HEK293 (cell line): ENCODE data around the gene RABGEF1.

Experiments
- CTCF ChIA-PET: fragments of 350-600 bp; formaldehyde crosslinking; extraction: SDS; loops from one replicate; lab custom pipeline; 2021; ENCODE audit warnings: antibody characterized with exemption; lab: Yijun Ruan, JAX
- POLR2A ChIA-PET: fragments of 300-600 bp; formaldehyde crosslinking; extraction: SDS; loops from one replicate; lab custom pipeline; 2020; ENCODE audit warnings: antibody characterized with exemption, inconsistent platforms; lab: Yijun Ruan, JAX
- H3K27ac ChIP-seq: fragments of 200-500 bp; sonication (Bioruptor generic); 2 replicates; pipeline ENCODE4 v1.5.1; 2014; ENCODE audit warnings: low read depth, low read length, control low read depth, inconsistent platforms; ENCODE audit errors: extremely low read depth
- H3K36me3 ChIP-seq, 2 experiments: fragments of 200-500 bp in 1 of 2; sonication (Bioruptor generic) in 1 of 2; 1 replicate in 1 of 2; 2 replicates in 1 of 2; pipeline ENCODE4 v1.5.1; 2014 to 2017; ENCODE audit warnings: inconsistent platforms in 2 of 2, low read length in 2 of 2; ENCODE audit not compliant: control insufficient read depth in 2 of 2, insufficient read depth in 1 of 2
- H3K4me1 ChIP-seq: fragments of 200-500 bp; sonication (Bioruptor generic); 2 replicates; pipeline ENCODE4 v1.5.1; 2014; ENCODE audit warnings: mild to moderate bottlenecking, low read length, inconsistent platforms; ENCODE audit not compliant: control insufficient read depth, insufficient read depth
- H3K4me3 ChIP-seq: 2 replicates; pipeline ENCODE4 v1.5.1; 2011; ENCODE audit warnings: low read depth, mild to moderate bottlenecking, control low read depth, low read length, moderate library complexity
- H3K9me3 ChIP-seq: fragments of 200-500 bp; sonication (Bioruptor generic); 2 replicates; pipeline ENCODE4 v1.5.1; 2014; ENCODE audit warnings: low read depth, low read length, inconsistent platforms; ENCODE audit not compliant: control insufficient read depth, insufficient read depth
- MYNN ChIP-seq: fragments of 450-650 bp; formaldehyde crosslinking; IDR thresholded peaks from 2 replicates; pipeline ENCODE4 v1.5.1; 2016; ENCODE audit warnings: missing biosample characterization, missing genetic modification characterization, borderline replicate concordance
- ZNF133 ChIP-seq: fragments of 450-650 bp; formaldehyde crosslinking; IDR thresholded peaks from 2 replicates; pipeline ENCODE4 v1.5.1; 2016; ENCODE audit warnings: missing biosample characterization, missing genetic modification characterization
- ZNF138 ChIP-seq: fragments of 450-650 bp; formaldehyde crosslinking; IDR thresholded peaks from 2 replicates; pipeline ENCODE4 v1.5.1; 2016; ENCODE audit warnings: missing biosample characterization, missing genetic modification characterization, borderline replicate concordance
- ZNF24 ChIP-seq: fragments of 450-650 bp; formaldehyde crosslinking; IDR thresholded peaks from 2 replicates; pipeline ENCODE4 v1.5.1; 2016; ENCODE audit warnings: missing biosample characterization, missing genetic modification characterization
- ZNF266 ChIP-seq: fragments of 450-650 bp; formaldehyde crosslinking; IDR thresholded peaks from 2 replicates; pipeline ENCODE4 v1.5.1; 2016; ENCODE audit warnings: missing biosample characterization, missing genetic modification characterization, low read depth
- ZNF324 ChIP-seq: fragments of 450-650 bp; formaldehyde crosslinking; IDR thresholded peaks from 2 replicates; pipeline ENCODE4 v1.5.1; 2016; ENCODE audit warnings: missing biosample characterization, missing genetic modification characterization
- ZNF341 ChIP-seq: fragments of 450-650 bp; formaldehyde crosslinking; IDR thresholded peaks from 2 replicates; pipeline ENCODE4; 2016; ENCODE audit warnings: low read depth, missing biosample characterization, missing genetic modification characterization
- ZNF354C ChIP-seq: fragments of 450-650 bp; formaldehyde crosslinking; IDR thresholded peaks from 2 replicates; pipeline ENCODE4 v1.5.1; 2016; ENCODE audit warnings: missing biosample characterization, missing genetic modification characterization, low read depth, borderline replicate concordance
- TF ChIP-seq, protein P1 (sequence below): fragments of 450-650 bp; formaldehyde crosslinking; conservative IDR thresholded peaks from 2 replicates; pipeline ENCODE4 v1.5.1; 2016; ENCODE audit warnings: low read depth, missing biosample characterization, missing genetic modification characterization
- TF ChIP-seq, protein P2 (sequence below): fragments of 450-650 bp; formaldehyde crosslinking; IDR thresholded peaks from 2 replicates; pipeline ENCODE4 v1.5.1; 2016; ENCODE audit warnings: missing biosample characterization, missing genetic modification characterization
- TF ChIP-seq, protein P3 (sequence below): fragments of 450-650 bp; formaldehyde crosslinking; IDR thresholded peaks from 2 replicates; pipeline ENCODE4 v1.5.1; 2016; ENCODE audit warnings: missing biosample characterization, missing genetic modification characterization, borderline replicate concordance
- TF ChIP-seq, protein P4 (sequence below): fragments of 450-650 bp; formaldehyde crosslinking; IDR thresholded peaks from 2 replicates; pipeline ENCODE4 v1.5.1; 2016; ENCODE audit warnings: missing biosample characterization, missing genetic modification characterization
- TF ChIP-seq, protein P5 (sequence below): fragments of 450-650 bp; formaldehyde crosslinking; IDR thresholded peaks from 2 replicates; pipeline ENCODE4 v1.5.1; 2016; ENCODE audit warnings: missing biosample characterization, missing genetic modification characterization, borderline replicate concordance
- TF ChIP-seq, protein P6 (sequence below): fragments of 450-650 bp; formaldehyde crosslinking; IDR thresholded peaks from 2 replicates; pipeline ENCODE4 v1.5.1; 2016; ENCODE audit warnings: missing biosample characterization, missing genetic modification characterization
- TF ChIP-seq, protein P7 (sequence below): fragments of 450-650 bp; formaldehyde crosslinking; IDR thresholded peaks from 2 replicates; pipeline ENCODE4 v1.5.1; 2016; ENCODE audit warnings: missing biosample characterization, missing genetic modification characterization

RABGEF1 gene

DNA sequence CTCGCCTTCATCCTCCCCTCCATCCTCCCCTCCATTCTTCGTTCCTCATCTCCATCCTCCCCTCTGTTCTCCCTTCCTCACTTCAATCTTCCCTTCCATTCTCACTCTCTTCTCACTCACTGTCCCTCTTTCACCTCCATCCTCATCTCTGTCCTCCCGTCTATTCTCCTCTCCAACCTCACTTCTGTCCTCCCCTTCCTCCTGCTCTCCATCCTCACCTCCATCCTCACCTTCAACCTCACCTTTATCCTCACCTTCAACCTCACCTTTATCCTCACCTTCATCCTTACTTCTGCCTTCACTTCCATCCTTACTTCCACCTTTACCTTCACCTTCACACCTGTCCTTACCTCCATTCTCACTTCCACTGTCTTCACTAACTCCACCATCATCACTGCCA, 11.3 kb upstream of the RABGEF1 start (continued):
- TF ChIP-seq ZNF24 (tag by site-specific recombination) (no peak), ZNF354C (tag by site-specific recombination) (no peak), ZNF341 (tag by site-specific recombination) (no peak), MYNN (tag by site-specific recombination) (no peak)
- TF ChIP-seq, protein P1, sequence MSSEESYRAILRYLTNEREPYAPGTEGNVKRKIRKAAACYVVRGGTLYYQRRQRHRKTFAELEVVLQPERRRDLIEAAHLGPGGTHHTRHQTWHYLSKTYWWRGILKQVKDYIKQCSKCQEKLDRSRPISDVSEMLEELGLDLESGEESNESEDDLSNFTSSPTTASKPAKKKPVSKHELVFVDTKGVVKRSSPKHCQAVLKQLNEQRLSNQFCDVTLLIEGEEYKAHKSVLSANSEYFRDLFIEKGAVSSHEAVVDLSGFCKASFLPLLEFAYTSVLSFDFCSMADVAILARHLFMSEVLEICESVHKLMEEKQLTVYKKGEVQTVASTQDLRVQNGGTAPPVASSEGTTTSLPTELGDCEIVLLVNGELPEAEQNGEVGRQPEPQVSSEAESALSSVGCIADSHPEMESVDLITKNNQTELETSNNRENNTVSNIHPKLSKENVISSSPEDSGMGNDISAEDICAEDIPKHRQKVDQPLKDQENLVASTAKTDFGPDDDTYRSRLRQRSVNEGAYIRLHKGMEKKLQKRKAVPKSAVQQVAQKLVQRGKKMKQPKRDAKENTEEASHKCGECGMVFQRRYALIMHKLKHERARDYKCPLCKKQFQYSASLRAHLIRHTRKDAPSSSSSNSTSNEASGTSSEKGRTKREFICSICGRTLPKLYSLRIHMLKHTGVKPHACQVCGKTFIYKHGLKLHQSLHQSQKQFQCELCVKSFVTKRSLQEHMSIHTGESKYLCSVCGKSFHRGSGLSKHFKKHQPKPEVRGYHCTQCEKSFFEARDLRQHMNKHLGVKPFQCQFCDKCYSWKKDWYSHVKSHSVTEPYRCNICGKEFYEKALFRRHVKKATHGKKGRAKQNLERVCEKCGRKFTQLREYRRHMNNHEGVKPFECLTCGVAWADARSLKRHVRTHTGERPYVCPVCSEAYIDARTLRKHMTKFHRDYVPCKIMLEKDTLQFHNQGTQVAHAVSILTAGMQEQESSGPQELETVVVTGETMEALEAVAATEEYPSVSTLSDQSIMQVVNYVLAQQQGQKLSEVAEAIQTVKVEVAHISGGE (tag by site-specific recombination): no peak
- TF ChIP-seq, all 188 proteins: peak for 5

DNA sequence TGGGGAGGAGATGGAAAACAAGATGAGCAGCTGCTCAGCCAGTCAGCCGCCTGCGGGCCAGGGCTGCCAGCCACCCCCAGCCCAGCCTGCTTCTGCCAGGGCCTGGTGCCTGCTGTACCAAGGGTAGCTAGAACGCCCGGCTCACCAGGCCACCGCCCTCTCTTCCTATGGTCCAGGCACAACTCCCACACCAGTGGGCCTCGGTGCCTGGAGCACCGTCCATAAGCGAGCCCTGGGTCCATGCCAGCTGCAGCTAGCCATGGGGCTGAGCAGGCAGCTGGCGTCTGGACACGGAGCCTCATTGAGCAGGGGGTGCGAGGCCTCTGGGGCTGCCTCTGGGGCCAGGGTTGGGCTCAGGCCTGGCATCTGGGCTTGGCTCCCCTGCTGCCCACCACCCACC, 8.5 kb upstream of the RABGEF1 start:
- ChIA-PET POLR2A (interaction anchor here (2.0 kb wide), 1 partner anchor 8 kb away, joined by 7 read pairs; the partner anchor contains the start of gene RABGEF1), CTCF (no interaction called here)
- H3K36me3 ChIP-seq: peaks cover 0 to 11% of the 10 kb centered on the region in 2 experiments; a peak in 2 of 3 replicates
- TF ChIP-seq, protein P2, sequence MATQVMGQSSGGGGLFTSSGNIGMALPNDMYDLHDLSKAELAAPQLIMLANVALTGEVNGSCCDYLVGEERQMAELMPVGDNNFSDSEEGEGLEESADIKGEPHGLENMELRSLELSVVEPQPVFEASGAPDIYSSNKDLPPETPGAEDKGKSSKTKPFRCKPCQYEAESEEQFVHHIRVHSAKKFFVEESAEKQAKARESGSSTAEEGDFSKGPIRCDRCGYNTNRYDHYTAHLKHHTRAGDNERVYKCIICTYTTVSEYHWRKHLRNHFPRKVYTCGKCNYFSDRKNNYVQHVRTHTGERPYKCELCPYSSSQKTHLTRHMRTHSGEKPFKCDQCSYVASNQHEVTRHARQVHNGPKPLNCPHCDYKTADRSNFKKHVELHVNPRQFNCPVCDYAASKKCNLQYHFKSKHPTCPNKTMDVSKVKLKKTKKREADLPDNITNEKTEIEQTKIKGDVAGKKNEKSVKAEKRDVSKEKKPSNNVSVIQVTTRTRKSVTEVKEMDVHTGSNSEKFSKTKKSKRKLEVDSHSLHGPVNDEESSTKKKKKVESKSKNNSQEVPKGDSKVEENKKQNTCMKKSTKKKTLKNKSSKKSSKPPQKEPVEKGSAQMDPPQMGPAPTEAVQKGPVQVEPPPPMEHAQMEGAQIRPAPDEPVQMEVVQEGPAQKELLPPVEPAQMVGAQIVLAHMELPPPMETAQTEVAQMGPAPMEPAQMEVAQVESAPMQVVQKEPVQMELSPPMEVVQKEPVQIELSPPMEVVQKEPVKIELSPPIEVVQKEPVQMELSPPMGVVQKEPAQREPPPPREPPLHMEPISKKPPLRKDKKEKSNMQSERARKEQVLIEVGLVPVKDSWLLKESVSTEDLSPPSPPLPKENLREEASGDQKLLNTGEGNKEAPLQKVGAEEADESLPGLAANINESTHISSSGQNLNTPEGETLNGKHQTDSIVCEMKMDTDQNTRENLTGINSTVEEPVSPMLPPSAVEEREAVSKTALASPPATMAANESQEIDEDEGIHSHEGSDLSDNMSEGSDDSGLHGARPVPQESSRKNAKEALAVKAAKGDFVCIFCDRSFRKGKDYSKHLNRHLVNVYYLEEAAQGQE (tag by site-specific recombination): no peak
- TF ChIP-seq ZNF266 (tag by site-specific recombination) (no peak), ZNF133 (tag by site-specific recombination) (no peak), ZNF324 (no peak), ZNF138 (no peak)
- TF ChIP-seq, protein P3, sequence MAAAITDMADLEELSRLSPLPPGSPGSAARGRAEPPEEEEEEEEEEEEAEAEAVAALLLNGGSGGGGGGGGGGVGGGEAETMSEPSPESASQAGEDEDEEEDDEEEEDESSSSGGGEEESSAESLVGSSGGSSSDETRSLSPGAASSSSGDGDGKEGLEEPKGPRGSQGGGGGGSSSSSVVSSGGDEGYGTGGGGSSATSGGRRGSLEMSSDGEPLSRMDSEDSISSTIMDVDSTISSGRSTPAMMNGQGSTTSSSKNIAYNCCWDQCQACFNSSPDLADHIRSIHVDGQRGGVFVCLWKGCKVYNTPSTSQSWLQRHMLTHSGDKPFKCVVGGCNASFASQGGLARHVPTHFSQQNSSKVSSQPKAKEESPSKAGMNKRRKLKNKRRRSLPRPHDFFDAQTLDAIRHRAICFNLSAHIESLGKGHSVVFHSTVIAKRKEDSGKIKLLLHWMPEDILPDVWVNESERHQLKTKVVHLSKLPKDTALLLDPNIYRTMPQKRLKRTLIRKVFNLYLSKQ: no peak
- TF ChIP-seq, protein P4, sequence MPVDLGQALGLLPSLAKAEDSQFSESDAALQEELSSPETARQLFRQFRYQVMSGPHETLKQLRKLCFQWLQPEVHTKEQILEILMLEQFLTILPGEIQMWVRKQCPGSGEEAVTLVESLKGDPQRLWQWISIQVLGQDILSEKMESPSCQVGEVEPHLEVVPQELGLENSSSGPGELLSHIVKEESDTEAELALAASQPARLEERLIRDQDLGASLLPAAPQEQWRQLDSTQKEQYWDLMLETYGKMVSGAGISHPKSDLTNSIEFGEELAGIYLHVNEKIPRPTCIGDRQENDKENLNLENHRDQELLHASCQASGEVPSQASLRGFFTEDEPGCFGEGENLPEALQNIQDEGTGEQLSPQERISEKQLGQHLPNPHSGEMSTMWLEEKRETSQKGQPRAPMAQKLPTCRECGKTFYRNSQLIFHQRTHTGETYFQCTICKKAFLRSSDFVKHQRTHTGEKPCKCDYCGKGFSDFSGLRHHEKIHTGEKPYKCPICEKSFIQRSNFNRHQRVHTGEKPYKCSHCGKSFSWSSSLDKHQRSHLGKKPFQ (tag by site-specific recombination): no peak
- TF ChIP-seq, protein P5, sequence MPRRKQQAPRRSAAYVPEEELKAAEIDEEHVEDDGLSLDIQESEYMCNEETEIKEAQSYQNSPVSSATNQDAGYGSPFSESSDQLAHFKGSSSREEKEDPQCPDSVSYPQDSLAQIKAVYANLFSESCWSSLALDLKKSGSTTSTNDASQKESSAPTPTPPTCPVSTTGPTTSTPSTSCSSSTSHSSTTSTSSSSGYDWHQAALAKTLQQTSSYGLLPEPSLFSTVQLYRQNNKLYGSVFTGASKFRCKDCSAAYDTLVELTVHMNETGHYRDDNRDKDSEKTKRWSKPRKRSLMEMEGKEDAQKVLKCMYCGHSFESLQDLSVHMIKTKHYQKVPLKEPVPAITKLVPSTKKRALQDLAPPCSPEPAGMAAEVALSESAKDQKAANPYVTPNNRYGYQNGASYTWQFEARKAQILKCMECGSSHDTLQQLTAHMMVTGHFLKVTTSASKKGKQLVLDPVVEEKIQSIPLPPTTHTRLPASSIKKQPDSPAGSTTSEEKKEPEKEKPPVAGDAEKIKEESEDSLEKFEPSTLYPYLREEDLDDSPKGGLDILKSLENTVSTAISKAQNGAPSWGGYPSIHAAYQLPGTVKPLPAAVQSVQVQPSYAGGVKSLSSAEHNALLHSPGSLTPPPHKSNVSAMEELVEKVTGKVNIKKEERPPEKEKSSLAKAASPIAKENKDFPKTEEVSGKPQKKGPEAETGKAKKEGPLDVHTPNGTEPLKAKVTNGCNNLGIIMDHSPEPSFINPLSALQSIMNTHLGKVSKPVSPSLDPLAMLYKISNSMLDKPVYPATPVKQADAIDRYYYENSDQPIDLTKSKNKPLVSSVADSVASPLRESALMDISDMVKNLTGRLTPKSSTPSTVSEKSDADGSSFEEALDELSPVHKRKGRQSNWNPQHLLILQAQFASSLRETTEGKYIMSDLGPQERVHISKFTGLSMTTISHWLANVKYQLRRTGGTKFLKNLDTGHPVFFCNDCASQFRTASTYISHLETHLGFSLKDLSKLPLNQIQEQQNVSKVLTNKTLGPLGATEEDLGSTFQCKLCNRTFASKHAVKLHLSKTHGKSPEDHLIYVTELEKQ (tag by site-specific recombination): no peak
- TF ChIP-seq, protein P6, sequence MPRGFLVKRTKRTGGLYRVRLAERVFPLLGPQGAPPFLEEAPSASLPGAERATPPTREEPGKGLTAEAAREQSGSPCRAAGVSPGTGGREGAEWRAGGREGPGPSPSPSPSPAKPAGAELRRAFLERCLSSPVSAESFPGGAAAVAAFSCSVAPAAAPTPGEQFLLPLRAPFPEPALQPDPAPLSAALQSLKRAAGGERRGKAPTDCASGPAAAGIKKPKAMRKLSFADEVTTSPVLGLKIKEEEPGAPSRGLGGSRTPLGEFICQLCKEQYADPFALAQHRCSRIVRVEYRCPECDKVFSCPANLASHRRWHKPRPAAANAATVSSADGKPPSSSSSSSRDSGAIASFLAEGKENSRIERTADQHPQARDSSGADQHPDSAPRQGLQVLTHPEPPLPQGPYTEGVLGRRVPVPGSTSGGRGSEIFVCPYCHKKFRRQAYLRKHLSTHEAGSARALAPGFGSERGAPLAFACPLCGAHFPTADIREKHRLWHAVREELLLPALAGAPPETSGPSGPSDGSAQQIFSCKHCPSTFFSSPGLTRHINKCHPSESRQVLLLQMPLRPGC (tag by site-specific recombination): no peak
- TF ChIP-seq, protein P7, sequence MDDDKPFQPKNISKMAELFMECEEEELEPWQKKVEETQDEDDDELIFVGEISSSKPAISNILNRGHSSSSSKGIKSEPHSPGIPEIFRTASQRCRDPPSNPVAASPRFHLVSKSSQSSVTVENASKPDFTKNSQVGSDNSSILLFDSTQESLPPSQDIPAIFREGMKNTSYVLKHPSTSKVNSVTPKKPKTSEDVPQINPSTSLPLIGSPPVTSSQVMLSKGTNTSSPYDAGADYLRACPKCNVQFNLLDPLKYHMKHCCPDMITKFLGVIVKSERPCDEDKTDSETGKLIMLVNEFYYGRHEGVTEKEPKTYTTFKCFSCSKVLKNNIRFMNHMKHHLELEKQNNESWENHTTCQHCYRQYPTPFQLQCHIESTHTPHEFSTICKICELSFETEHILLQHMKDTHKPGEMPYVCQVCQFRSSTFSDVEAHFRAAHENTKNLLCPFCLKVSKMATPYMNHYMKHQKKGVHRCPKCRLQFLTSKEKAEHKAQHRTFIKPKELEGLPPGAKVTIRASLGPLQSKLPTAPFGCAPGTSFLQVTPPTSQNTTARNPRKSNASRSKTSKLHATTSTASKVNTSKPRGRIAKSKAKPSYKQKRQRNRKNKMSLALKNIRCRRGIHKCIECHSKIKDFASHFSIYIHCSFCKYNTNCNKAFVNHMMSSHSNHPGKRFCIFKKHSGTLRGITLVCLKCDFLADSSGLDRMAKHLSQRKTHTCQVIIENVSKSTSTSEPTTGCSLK (tag by site-specific recombination): no peak

More for the DNA sequence above, 8.5 kb upstream of the RABGEF1 start:
- no peaks in the 10 kb centered on the region for H3K9me3 ChIP-seq
- H3K4me1 ChIP-seq: no peaks in the 10 kb centered on the region
- H3K4me3 ChIP-seq: no peak overlapping the region
- H3K27ac ChIP-seq: no peak overlapping the region
